DND-41 (cell line): Measurements from ENCODE around the gene AP3M1.

Experiments
- EZH2 ChIP-seq: IDR thresholded peaks from 3 replicates; pipeline ENCODE4 v1.6.1; 2012; ENCODE audit warnings: borderline replicate concordance, low read depth, mild to moderate bottlenecking, moderate library complexity, low read length, inconsistent platforms; ENCODE audit not compliant: severe bottlenecking
- TF ChIP-seq, protein P1 (sequence below): IDR thresholded peaks from 2 replicates; pipeline ENCODE4 v1.5.1; 2012; ENCODE audit warnings: borderline replicate concordance, low read length, moderate library complexity, mild to moderate bottlenecking; ENCODE audit not compliant: poor library complexity, severe bottlenecking; ENCODE audit errors: extremely low read depth

DNA sequence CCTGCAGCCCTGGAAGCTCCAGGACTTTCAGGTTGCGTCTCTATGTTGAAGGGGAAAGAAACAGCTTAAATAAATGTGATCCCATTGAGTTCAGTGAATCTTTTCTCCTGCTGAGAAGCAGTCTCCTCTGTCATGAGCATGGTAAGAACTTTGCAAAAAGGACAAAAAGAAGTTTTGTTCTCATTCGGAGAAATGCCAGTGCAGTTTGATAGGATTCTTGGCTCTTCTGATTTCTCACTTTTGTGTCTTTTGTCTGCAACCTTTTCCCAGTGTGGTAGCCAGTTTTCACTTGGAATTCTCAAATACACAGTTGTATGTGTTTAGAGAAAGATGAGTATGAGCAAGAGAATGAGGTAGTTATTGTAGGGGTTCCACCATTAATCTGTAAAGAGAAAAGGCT lies 64.3 kb downstream of the AP3M1 start:
- TF ChIP-seq, protein P1, sequence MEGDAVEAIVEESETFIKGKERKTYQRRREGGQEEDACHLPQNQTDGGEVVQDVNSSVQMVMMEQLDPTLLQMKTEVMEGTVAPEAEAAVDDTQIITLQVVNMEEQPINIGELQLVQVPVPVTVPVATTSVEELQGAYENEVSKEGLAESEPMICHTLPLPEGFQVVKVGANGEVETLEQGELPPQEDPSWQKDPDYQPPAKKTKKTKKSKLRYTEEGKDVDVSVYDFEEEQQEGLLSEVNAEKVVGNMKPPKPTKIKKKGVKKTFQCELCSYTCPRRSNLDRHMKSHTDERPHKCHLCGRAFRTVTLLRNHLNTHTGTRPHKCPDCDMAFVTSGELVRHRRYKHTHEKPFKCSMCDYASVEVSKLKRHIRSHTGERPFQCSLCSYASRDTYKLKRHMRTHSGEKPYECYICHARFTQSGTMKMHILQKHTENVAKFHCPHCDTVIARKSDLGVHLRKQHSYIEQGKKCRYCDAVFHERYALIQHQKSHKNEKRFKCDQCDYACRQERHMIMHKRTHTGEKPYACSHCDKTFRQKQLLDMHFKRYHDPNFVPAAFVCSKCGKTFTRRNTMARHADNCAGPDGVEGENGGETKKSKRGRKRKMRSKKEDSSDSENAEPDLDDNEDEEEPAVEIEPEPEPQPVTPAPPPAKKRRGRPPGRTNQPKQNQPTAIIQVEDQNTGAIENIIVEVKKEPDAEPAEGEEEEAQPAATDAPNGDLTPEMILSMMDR = no peak
- no peak for TF ChIP-seq EZH2
